Vagina (tissue), 2 donors: ENCODE data around the gene CENPU.

Experiments
- CTCF ChIP-seq, 3 experiments: fragments of 450-650 bp in 2 of 3; fragments of 200-600 bp in 1 of 3; sonication (generic) in 1 of 3; IDR thresholded peaks; one replicate each; pipeline ENCODE4 v1.5.1; 2017 to 2019; ENCODE audit warnings: antibody characterized with exemption in 3 of 3, mild to moderate bottlenecking in 2 of 3, moderate library complexity in 2 of 3
- POLR2AphosphoS5 ChIP-seq, 2 donors: sonication (generic); formaldehyde crosslinking; IDR thresholded peaks; one replicate each; pipeline ENCODE4 v1.9.0; 2017; ENCODE audit warnings: antibody characterized with exemption in 2 of 2, mild to moderate bottlenecking in 2 of 2, low read depth in 1 of 2; ENCODE audit not compliant: insufficient read depth in 1 of 2

- TF ChIP-seq CTCF (IDR thresholded peaks at IDR 0.05) (no peak), POLR2AphosphoS5 (IDR thresholded peaks at IDR 0.05; ENCODE audit: insufficient read depth in 1 of 2, low read depth in 1 of 2) (no peak)
These were observed 44.4 kb upstream of the CENPU start for GRCh38 chr4:184778325-184778724.
